ENCODE measurements around the gene HNRNPA2B1.

HNRNPA2B1 gene

GRCh38 chr7:26200444-26201246 is at the start of gene HNRNPA2B1:
Gene HNRNPA2B1, minus strand, starts transcription at chr7:26200746. Its CDS starts 169 bp downstream, at chr7:26200577.
- DNase-seq (ENCODE audit: low spot score), result peak; percentile 98

GRCh38 chr7:26250239-26250638 is 49.7 kb upstream of the HNRNPA2B1 start:
- DNase-seq (ENCODE audit: low spot score), result no peak

- DNase-seq (ENCODE audit: low spot score), result no peak
Measured at GRCh38 chr7:26245150-26245549, 44.6 kb upstream of the HNRNPA2B1 start.

GRCh38 chr7:26238032-26238431 is 37.5 kb upstream of the HNRNPA2B1 start:
- DNase-seq (ENCODE audit: low spot score), result no peak

- DNase-seq (ENCODE audit: low spot score), result no peak
Measured at GRCh38 chr7:26237035-26237807, 36.7 kb upstream of the HNRNPA2B1 start.

GRCh38 chr7:26233902-26234511 is 33.5 kb upstream of the HNRNPA2B1 start:
- DNase-seq (ENCODE audit: low spot score), result no peak

GRCh38 chr7:26227987-26228386 is 27.4 kb upstream of the HNRNPA2B1 start:
- no peak for DNase-seq (ENCODE audit: low spot score)

- no peak for DNase-seq (ENCODE audit: low spot score)
Measured at GRCh38 chr7:26224359-26224758, 23.8 kb upstream of the HNRNPA2B1 start.

GRCh38 chr7:26216049-26216448 is 15.5 kb upstream of the HNRNPA2B1 start:
- DNase-seq (ENCODE audit: low spot score), result no peak

- DNase-seq (ENCODE audit: low spot score), result no peak
Measured at GRCh38 chr7:26213807-26214515, 13.4 kb upstream of the HNRNPA2B1 start.

- no peak for DNase-seq (ENCODE audit: low spot score)
Measured at GRCh38 chr7:26212921-26213718, 12.6 kb upstream of the HNRNPA2B1 start.

GRCh38 chr7:26208040-26208439 is 7.5 kb upstream of the HNRNPA2B1 start:
- no peak for DNase-seq (ENCODE audit: low spot score)

GRCh38 chr7:26203016-26203415 is 2.5 kb upstream of the HNRNPA2B1 start:
- no peak for DNase-seq (ENCODE audit: low spot score)

GRCh38 chr7:26202019-26202990 is 1.8 kb upstream of the HNRNPA2B1 start:
- no peak for DNase-seq (ENCODE audit: low spot score)

GRCh38 chr7:26201247-26202018 is 887 bp upstream of the HNRNPA2B1 start, which contains the start of gene CBX3:
Gene CBX3, plus strand, starts transcription at chr7:26201745. Its CDS starts 1,254 bp downstream, at chr7:26202999.
- peak; percentile 94 for DNase-seq (ENCODE audit: low spot score)

- DNase-seq (ENCODE audit: low spot score), result peak; percentile 74
Measured at GRCh38 chr7:26200038-26200443, 505 bp downstream of the HNRNPA2B1 start.

- DNase-seq (ENCODE audit: low spot score), result peak; percentile 77
Measured at GRCh38 chr7:26199301-26200037, 1.1 kb downstream of the HNRNPA2B1 start.

- no peak for DNase-seq (ENCODE audit: low spot score)
Measured at GRCh38 chr7:26198781-26199169, 1.8 kb downstream of the HNRNPA2B1 start.
